Measurements from ENCODE around the gene SMARCC2.

GRCh38 chr12:56230432-56231183 lies 41.3 kb upstream of the SMARCC2 start:
- no peak for TF ChIP-seq GATA3 (IDR thresholded peaks at IDR 0.05; ENCODE audit: low read depth, low read length)
- no peak for TF ChIP-seq GATA2 (IDR thresholded peaks at IDR 0.05; ENCODE audit: low read depth, low read length)

Measured in SH-SY5Y (cell line).